PC-9 (cell line): ENCODE results near the gene RASSF4. TPM values are rescaled to one million over a fixed set of nuclear protein-coding genes. Genes with fewer than 3 reads are reported as not detected.

Experiments used
- BruUV-seq: library from RNA; stranded (reverse); fragments of 400-500 nt; replicated peaks from 2 replicates; lab custom pipeline; 2021; lab: Mats Ljungman, UMichigan
- CTCF ChIA-PET: fragments of 300-600 bp; sonication (Branson Sonifier 250); formaldehyde crosslinking; loops from one replicate; lab custom pipeline; 2022; ENCODE audit warnings: antibody characterized with exemption; lab: Charles Lee
- POLR2A ChIA-PET: fragments of 300-600 bp; sonication (Branson Sonifier 250); formaldehyde crosslinking; loops from one replicate; lab custom pipeline; 2022; ENCODE audit warnings: antibody characterized with exemption; ENCODE audit not compliant: unreplicated experiment; lab: Charles Lee
- DNase-seq, 2 experiments: peaks; one replicate each; pipeline versions ENCODE4 v3.0.0 to v3.0.0-alpha.2; 2015 to 2022; ENCODE audit warnings: mixed read lengths in 1 of 2
- H2AFZ ChIP-seq: fragments of 200-600 bp; sonication (generic); 2 replicates; pipeline ENCODE4 v1.8.1; 2017; ENCODE audit warnings: antibody characterized with exemption
- H3F3A ChIP-seq: fragments of 200-600 bp; sonication (generic); 2 replicates; pipeline ENCODE4 v1.8.1; 2017; ENCODE audit warnings: antibody characterized with exemption, mild to moderate bottlenecking, low read depth; ENCODE audit not compliant: insufficient read depth
- H3K27ac ChIP-seq: fragments of 200-600 bp; sonication (generic); 2 replicates; pipeline ENCODE4 v1.6.1; 2016; ENCODE audit warnings: mixed run types
- H3K27me3 ChIP-seq: fragments of 200-600 bp; sonication (generic); 2 replicates; pipeline ENCODE4 v1.6.1; 2016; ENCODE audit warnings: low read depth, mixed run types; ENCODE audit not compliant: insufficient read depth
- H3K36me3 ChIP-seq: fragments of 200-600 bp; sonication (generic); 2 replicates; pipeline ENCODE4 v1.6.1; 2016; ENCODE audit warnings: low read depth, mixed run types
- H3K4me1 ChIP-seq: fragments of 200-600 bp; sonication (generic); replicated peaks from 2 replicates; pipeline ENCODE4 v1.6.1; 2016; ENCODE audit warnings: mixed run types; ENCODE audit not compliant: insufficient read depth
- H3K4me2 ChIP-seq: fragments of 200-600 bp; sonication (generic); 2 replicates; pipeline ENCODE4 v1.6.1; 2017; ENCODE audit warnings: mixed run types
- H3K4me3 ChIP-seq: fragments of 200-600 bp; sonication (generic); 2 replicates; pipeline ENCODE4 v1.6.1; 2016; ENCODE audit warnings: mixed run types
- H3K79me2 ChIP-seq: fragments of 200-600 bp; sonication (generic); 2 replicates; pipeline ENCODE4 v1.6.1; 2017; ENCODE audit warnings: low read depth, mixed run types
- H3K9me2 ChIP-seq: fragments of 200-600 bp; sonication (generic); 2 replicates; pipeline ENCODE4 v1.8.1; 2017; ENCODE audit warnings: mild to moderate bottlenecking; ENCODE audit not compliant: insufficient read depth
- H3K9me3 ChIP-seq: fragments of 200-600 bp; sonication (generic); 2 replicates; pipeline ENCODE4 v1.8.1; 2016; ENCODE audit warnings: low read depth; ENCODE audit not compliant: insufficient read depth
- H4K20me1 ChIP-seq: fragments of 200-600 bp; sonication (generic); 2 replicates; pipeline ENCODE4 v1.8.1; 2017; ENCODE audit not compliant: insufficient read depth
- CTCF ChIP-seq: fragments of 200-600 bp; sonication (generic); conservative IDR thresholded peaks from 2 replicates; pipeline ENCODE4 v1.6.1; 2017; ENCODE audit warnings: mixed run types, antibody characterized with exemption, mild to moderate bottlenecking, moderate library complexity
- EZH2 ChIP-seq: fragments of 200-600 bp; sonication (generic); IDR thresholded peaks from 2 replicates; pipeline ENCODE4 v1.8.0; 2017; ENCODE audit warnings: antibody characterized with exemption, low read depth
- intact Hi-C: fragments of 100-400 bp; cut with micrococcal nuclease; formaldehyde crosslinking; loops from one replicate; pipeline ENCODE4 v1.10.0; 2022; ENCODE audit not compliant: unreplicated experiment
- total RNA-seq: library from RNA; stranded (reverse); gene quantifications from 2 replicates; pipeline ENCODE4 v1.2.3, GENCODE V29; 2021

The RASSF4 gene
- total RNA-seq, 1 experiment from 2014 or later: 6.5 TPM

- Histone ChIP-seq H3K4me1 (peaks cover 22% of the 10 kb centered on the region), H3K27me3 (no peaks in the 10 kb centered on the region), H3F3A (peaks cover 22% of the 10 kb centered on the region; the same call in 1 of the 2 replicates), H3K9me3 (no peaks in the 10 kb centered on the region), H3K36me3 (no peaks in the 10 kb centered on the region), H3K27ac (no peak overlapping the region), H3K4me2 (peak overlapping the region; percentile 94), H3K9me2 (no peaks in the 10 kb centered on the region), H3K4me3 (peak overlapping the region; percentile 80; the same call in 1 of the 2 replicates), H4K20me1 (no peaks in the 10 kb centered on the region), H2AFZ (peak overlapping the region; percentile 65), H3K79me2 (no peaks in the 10 kb centered on the region)
- intact Hi-C loops: loop anchor here (5.0 kb wide), 1 partner anchor 42 kb away; the partner anchor contains the start of gene ZNF22
- POLR2A ChIA-PET: interaction anchor here (0.7 kb wide), 1 partner anchor 1094 kb away, joined by 3 read pairs; no protein-coding TSS in a partner anchor
- no TSS peak for BruUV-seq
- DNase-seq: no peak
- TF ChIP-seq CTCF (no peak), EZH2 (no peak)
- CTCF ChIA-PET: no interaction called here
These were observed 472 bp downstream of the RASSF4 start for GRCh38 chr10:44960088-44960460.

- H3K4me1 ChIP-seq: peaks cover 22% of the 10 kb centered on the region
- no peaks in the 10 kb centered on the region for H3K36me3 ChIP-seq
- no peak overlapping the region for H3K4me3 ChIP-seq
- H3K4me2 ChIP-seq: no peak overlapping the region; the same call in 1 of the 2 replicates
- H3K9me3 ChIP-seq: no peaks in the 10 kb centered on the region
- no peaks in the 10 kb centered on the region for H4K20me1 ChIP-seq
- H3F3A ChIP-seq: peaks cover 22% of the 10 kb centered on the region; the same call in 1 of the 2 replicates
- DNase-seq: no peak
- no peak overlapping the region for H2AFZ ChIP-seq
- H3K27me3 ChIP-seq: no peaks in the 10 kb centered on the region
- H3K9me2 ChIP-seq: no peaks in the 10 kb centered on the region
- no peak for TF ChIP-seq EZH2
- TF ChIP-seq CTCF: no peak
- intact Hi-C loops: loop anchor here (5.0 kb wide), 1 partner anchor 42 kb away; the partner anchor contains the start of gene ZNF22
- H3K79me2 ChIP-seq: no peaks in the 10 kb centered on the region
- ChIA-PET CTCF (no interaction called here), POLR2A (no interaction called here)
- no TSS peak for BruUV-seq
- H3K27ac ChIP-seq: no peak overlapping the region
These were observed 1.1 kb downstream of the RASSF4 start for GRCh38 chr10:44960482-44961229.

DNA sequence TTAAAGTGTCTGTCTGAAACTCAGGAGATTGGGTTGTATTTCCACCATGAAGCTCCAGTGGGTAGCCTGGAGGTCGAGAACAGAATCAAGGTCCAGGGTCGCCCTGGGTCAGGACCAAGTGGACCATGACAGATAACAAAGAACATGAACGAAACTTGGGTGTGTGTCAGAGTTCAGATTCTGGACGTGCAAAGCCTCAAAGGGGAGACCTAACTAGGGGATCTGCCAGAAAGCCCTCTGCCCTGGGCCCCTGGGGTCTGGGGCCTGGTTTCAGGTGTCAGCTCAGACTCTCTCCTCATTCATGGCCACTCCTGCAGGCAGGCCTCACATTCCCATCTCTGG lies 1.6 kb downstream of the RASSF4 start:
- no peaks in the 10 kb centered on the region for H3K9me2 ChIP-seq
- H3K79me2 ChIP-seq: no peaks in the 10 kb centered on the region
- peaks cover 22% of the 10 kb centered on the region for H3K4me1 ChIP-seq
- H3K36me3 ChIP-seq: no peaks in the 10 kb centered on the region
- intact Hi-C loops: loop anchor here (5.0 kb wide), 1 partner anchor 41 kb away; the partner anchor contains the start of gene ZNF22
- ChIA-PET POLR2A (no interaction called here), CTCF (no interaction called here)
- no peak overlapping the region for H3K27ac ChIP-seq
- H3K4me2 ChIP-seq: no peak overlapping the region
- H3K27me3 ChIP-seq: no peaks in the 10 kb centered on the region
- TF ChIP-seq CTCF (no peak), EZH2 (no peak)
- DNase-seq: no peak
- no peaks in the 10 kb centered on the region for H3K9me3 ChIP-seq
- H2AFZ ChIP-seq: no peak overlapping the region
- H3F3A ChIP-seq: peaks cover 22% of the 10 kb centered on the region; the same call in 1 of the 2 replicates
- no peak overlapping the region for H3K4me3 ChIP-seq
- no peaks in the 10 kb centered on the region for H4K20me1 ChIP-seq
- no TSS peak for BruUV-seq
